Measurements from ENCODE around the gene SNX20. TPM values are rescaled to one million over a fixed set of nuclear protein-coding genes. Genes with fewer than 3 reads are reported as not detected.

Gene SNX20
- total RNA-seq, 1 donor from 2014 or later, result 1.4 TPM

- no peak for DNase-seq
Measured at GRCh38 chr16:50634947-50635346, 46.2 kb downstream of the SNX20 start.

- DNase-seq, result no peak
Measured at GRCh38 chr16:50634090-50634489, 47.0 kb downstream of the SNX20 start.

GRCh38 chr16:50632927-50633800, 47.9 kb downstream of the SNX20 start:
- no peak for DNase-seq

- no peak for DNase-seq
Measured at GRCh38 chr16:50631985-50632576, 49.0 kb downstream of the SNX20 start.

- DNase-seq, result no peak
Measured at GRCh38 chr16:50631249-50631984, 49.7 kb downstream of the SNX20 start.

- no peak for DNase-seq
Measured at GRCh38 chr16:50630394-50631020, 50.6 kb downstream of the SNX20 start.

GRCh38 chr16:50629334-50629733, 51.8 kb downstream of the SNX20 start:
- DNase-seq, result no peak

- DNase-seq, result no peak
Measured at GRCh38 chr16:50628156-50628802, 52.8 kb downstream of the SNX20 start.

GRCh38 chr16:50627419-50627818, 53.7 kb downstream of the SNX20 start:
- peak; percentile 78 for DNase-seq

GRCh38 chr16:50626868-50627267, 54.2 kb downstream of the SNX20 start:
- no peak for DNase-seq

GRCh38 chr16:50625374-50625773, 55.7 kb downstream of the SNX20 start:
- no peak for DNase-seq

GRCh38 chr16:50624449-50624970, 56.6 kb downstream of the SNX20 start:
- DNase-seq, result no peak

GRCh38 chr16:50622643-50623369, 58.3 kb downstream of the SNX20 start:
- no peak for DNase-seq

GRCh38 chr16:50622029-50622428, 59.1 kb downstream of the SNX20 start:
- DNase-seq, result no peak

Other genes starting within 250 kb of the SNX20 start
- 4.9 TPM for gene NKD1, start 132.9 kb downstream of the SNX20 start, total RNA-seq
- 4.4 TPM for gene NOD2, start 12.3 kb upstream of the SNX20 start, total RNA-seq
- 42.5 TPM for gene CYLD, start 60.8 kb upstream of the SNX20 start, total RNA-seq